ENCODE measurements around the gene KAT2A. TPM values are rescaled to one million over a fixed set of nuclear protein-coding genes. Genes with fewer than 3 reads are reported as not detected.

KAT2A gene
- total and polyA plus RNA-seq, 9 of the 15 experiments (the other 6 are each of a cell fraction or from before 2014, with no cell fraction given) = 1.5 to 80.4 (median 31.9) TPM

- no peaks in the 10 kb centered on the region for H3K36me3 ChIP-seq (ENCODE audit: control insufficient read depth, insufficient read depth, low read length)
- 9% methylated on average over 14 of the region's 14 CpGs for WGBS (ENCODE audit: insufficient coverage, low coverage, missing lambda C conversion rate)
- H3K79me2 ChIP-seq (ENCODE audit: control insufficient read depth, insufficient read depth, low read length) = no peaks in the 10 kb centered on the region
- H3K27ac ChIP-seq (ENCODE audit: extremely low read depth, low read depth, low read length) = no peak overlapping the region
- no peaks in the 10 kb centered on the region for H3K9me1 ChIP-seq (ENCODE audit: control insufficient read depth, insufficient read depth, low read length)
- BruUV-seq (replicated peaks) = no TSS peak
- no peaks in the 10 kb centered on the region for H4K20me1 ChIP-seq (replicated peaks; ENCODE audit: control insufficient read depth, insufficient read depth, low read length)
- peak overlapping the region; percentile 90 for H2AFZ ChIP-seq (ENCODE audit: low read depth, low read length)
- peaks cover 0 to 12% of the 10 kb centered on the region in 2 experiments; a peak in 3 of 5 replicates for H3K27me3 ChIP-seq (ENCODE audit: control insufficient read depth in 2 of 2, insufficient read depth in 2 of 2, low read length in 2 of 2)
- peak; percentile 87 to 89 (median 87) for DNase-seq (ENCODE audit: extremely low read depth in 1 of 4, low spot score in 3 of 4)
- peak overlapping the region in 1 of 2 experiments; percentile 51; a peak in 2 of 4 replicates for H3K9ac ChIP-seq (ENCODE audit: insufficient read depth in 1 of 2, low read depth in 2 of 2, low read length in 2 of 2)
- intact Hi-C loops (cut with micrococcal nuclease) = loop anchor here (1.0 kb wide), 3 partner anchors 34 to 138 kb away; no protein-coding TSS in a partner anchor
- no peak overlapping the region for H3K4me3 ChIP-seq
- no peaks in the 10 kb centered on the region for H3K9me3 ChIP-seq (replicated peaks; ENCODE audit: control insufficient read depth, insufficient read depth, low read depth, low read length)
- in situ Hi-C loops (cut with MboI) = loop anchor here (25.0 kb wide), 1 partner anchor 364 kb away; the partner anchor contains the start of gene HAP1
- ATAC-seq = peak; percentile 93
- ChIA-PET POLR2A (interaction anchor here (1.0 to 2.7 kb wide), 2 partner anchors 10 to 13 kb away, joined by 3 to 7 read pairs; no protein-coding TSS in a partner anchor), CTCF (ENCODE audit: low intra/inter-chr PET ratio) (interaction anchor here (1.3 to 3.2 kb wide), 4 partner anchors 23 to 139 kb away, joined by 4 to 33 read pairs (median 8); no protein-coding TSS in a partner anchor)
- H3K4me1 ChIP-seq (replicated peaks in 1 of 2; ENCODE audit: control insufficient read depth in 2 of 2, insufficient read depth in 2 of 2, low read length in 2 of 2) = peaks cover 7 to 27% of the 10 kb centered on the region in 2 experiments; a peak in 3 of 5 replicates
- peak; percentile 96 for FAIRE-seq
- H3K4me2 ChIP-seq (ENCODE audit: insufficient read depth, low read length) = peak overlapping the region; percentile 73
- TF ChIP-seq LCOR (CRISPR knock-in tag; IDR thresholded peaks at IDR 0.05) = no peak
- TF ChIP-seq ZNF121 (CRISPR knock-in tag; conservative IDR thresholded peaks at IDR 0.05) = no peak
- TF ChIP-seq ESRRA (IDR thresholded peaks at IDR 0.05; ENCODE audit: borderline replicate concordance, low read depth) = 0 out of 2 replicates have a peak, but pooled peaks have one; percentile 16
- peak in 1 of 2 experiments; percentile 33; a peak in 1 of 4 replicates for TF ChIP-seq MAZ (CRISPR knock-in tag; conservative IDR thresholded peaks at IDR 0.05 in 1 of 2, IDR thresholded peaks at IDR 0.05 in 1 of 2)
- peak; percentile 53; the same call in 1 of the 2 replicates for TF ChIP-seq VEZF1 (CRISPR knock-in tag; IDR thresholded peaks at IDR 0.05)
- no peak for TF ChIP-seq NR1H2 (CRISPR knock-in tag; IDR thresholded peaks at IDR 0.05)
- TF ChIP-seq SP1 (CRISPR knock-in tag; IDR thresholded peaks at IDR 0.05) = no peak
- TF ChIP-seq PHF20 (IDR thresholded peaks at IDR 0.05; ENCODE audit: partially characterized antibody) = no peak
- TF ChIP-seq MXD1 (CRISPR knock-in tag; IDR thresholded peaks at IDR 0.05; ENCODE audit: borderline replicate concordance, poor library complexity, severe bottlenecking) = no peak
- TF ChIP-seq RAD21 (CRISPR knock-in tag; conservative IDR thresholded peaks at IDR 0.05 in 1 of 2, IDR thresholded peaks at IDR 0.05 in 1 of 2) = peak; percentile 85 to 92
- no peak for TF ChIP-seq MLX (CRISPR knock-in tag; conservative IDR thresholded peaks at IDR 0.05)
- no peak for TF ChIP-seq JUND (IDR thresholded peaks at IDR 0.05; ENCODE audit: borderline replicate concordance, low read depth, low read length)
- peak; percentile 24; the same call in 1 of the 3 replicates for TF ChIP-seq JUND (tag; IDR thresholded peaks at IDR 0.05; ENCODE audit: borderline replicate concordance, low read depth, low read length)
These were observed 19.5 kb downstream of the KAT2A start for GRCh38 chr17:42101513-42102292.
